ENCODE results near the gene SBNO1. TPM values are rescaled to one million over a fixed set of nuclear protein-coding genes. Genes with fewer than 3 reads are reported as not detected.
"Not testable (repeated sequence)": the region's sequence is repeated elsewhere in the genome, so short reads cannot be mapped to it uniquely, and the experiment has no call there.

SBNO1 gene
- polyA plus RNA-seq, 3 donors: 29.8 to 34.2 (median 30.1) TPM

GRCh38 chr12:123391546-123392343 is 27.1 kb upstream of the SBNO1 start:
- no peak for DNase-seq (ENCODE audit: extremely low read depth in 1 of 11, low read depth in 9 of 11, low spot score in 4 of 11)

GRCh38 chr12:123390498-123391426 is 26.1 kb upstream of the SBNO1 start:
- DNase-seq (ENCODE audit: extremely low read depth in 1 of 11, low read depth in 9 of 11, low spot score in 4 of 11): no peak

- DNase-seq (ENCODE audit: extremely low read depth in 1 of 11, low read depth in 9 of 11, low spot score in 4 of 11): no peak
These were observed 25.1 kb upstream of the SBNO1 start for GRCh38 chr12:123389560-123390351.

- DNase-seq (ENCODE audit: extremely low read depth in 1 of 11, low read depth in 9 of 11, low spot score in 4 of 11): no peak
These were observed 24.4 kb upstream of the SBNO1 start for GRCh38 chr12:123388951-123389559.

- peak in 9 of 11 donors; percentile 40 to 77 (median 71) for DNase-seq (ENCODE audit: extremely low read depth in 1 of 11, low read depth in 9 of 11, low spot score in 4 of 11)
These were observed 23.7 kb upstream of the SBNO1 start for GRCh38 chr12:123388177-123388950.

- DNase-seq (ENCODE audit: extremely low read depth in 1 of 11, low read depth in 9 of 11, low spot score in 4 of 11): no peak
These were observed 23.0 kb upstream of the SBNO1 start for GRCh38 chr12:123387508-123388176.

GRCh38 chr12:123385536-123385935 is 20.9 kb upstream of the SBNO1 start:
- DNase-seq (ENCODE audit: extremely low read depth in 1 of 11, low read depth in 9 of 11, low spot score in 4 of 11): not testable (repeated sequence)

- no peak for DNase-seq (ENCODE audit: extremely low read depth in 1 of 11, low read depth in 9 of 11, low spot score in 4 of 11)
These were observed 20.3 kb upstream of the SBNO1 start for GRCh38 chr12:123384994-123385376.

- no peak for DNase-seq (ENCODE audit: extremely low read depth in 1 of 11, low read depth in 9 of 11, low spot score in 4 of 11)
These were observed 19.8 kb upstream of the SBNO1 start for GRCh38 chr12:123384318-123384993.

GRCh38 chr12:123382684-123383083 is 18.0 kb upstream of the SBNO1 start:
- no peak for DNase-seq (ENCODE audit: extremely low read depth in 1 of 11, low read depth in 9 of 11, low spot score in 4 of 11)

- DNase-seq (ENCODE audit: extremely low read depth in 1 of 11, low read depth in 9 of 11, low spot score in 4 of 11): no peak
These were observed 14.7 kb upstream of the SBNO1 start for GRCh38 chr12:123379391-123379790.

- DNase-seq (ENCODE audit: extremely low read depth in 1 of 11, low read depth in 9 of 11, low spot score in 4 of 11): not testable (repeated sequence)
These were observed 7.8 kb upstream of the SBNO1 start for GRCh38 chr12:123372415-123372814.

GRCh38 chr12:123371667-123372368 is 7.2 kb upstream of the SBNO1 start:
- not testable (repeated sequence) for DNase-seq (ENCODE audit: extremely low read depth in 1 of 11, low read depth in 9 of 11, low spot score in 4 of 11)

- DNase-seq (ENCODE audit: extremely low read depth in 1 of 11, low read depth in 9 of 11, low spot score in 4 of 11): no peak
These were observed 4.6 kb upstream of the SBNO1 start for GRCh38 chr12:123369229-123369628.

GRCh38 chr12:123368431-123368830 is 3.8 kb upstream of the SBNO1 start:
- DNase-seq (ENCODE audit: extremely low read depth in 1 of 11, low read depth in 9 of 11, low spot score in 4 of 11): not testable (repeated sequence)

GRCh38 chr12:123367511-123367910 is 2.9 kb upstream of the SBNO1 start:
- DNase-seq (ENCODE audit: extremely low read depth in 1 of 11, low read depth in 9 of 11, low spot score in 4 of 11): no peak

Data from renal cortex interstitium (tissue), 11 donors.